GM12891 (cell line): ENCODE measurements around the gene NACC2.

Source experiments
- POLR2A ChIP-seq: IDR thresholded peaks from 2 replicates; pipeline ENCODE4 v1.6.1; 2011; ENCODE audit warnings: low read depth, low read length, control low read depth
- POLR2AphosphoS5 ChIP-seq: IDR thresholded peaks from 2 replicates; pipeline ENCODE4 v1.6.1; 2011; ENCODE audit warnings: low read depth, low read length, control low read depth
- POU2F2 ChIP-seq: IDR thresholded peaks from 2 replicates; pipeline ENCODE4 v1.6.1; 2011; ENCODE audit warnings: low read depth, mild to moderate bottlenecking, control low read depth, low read length, moderate library complexity
- SPI1 ChIP-seq: IDR thresholded peaks from 2 replicates; pipeline ENCODE4 v1.6.1; 2011; ENCODE audit warnings: low read depth, low read length, control low read depth
- TAF1 ChIP-seq: IDR thresholded peaks from 2 replicates; pipeline ENCODE4 v1.6.1; 2011; ENCODE audit warnings: low read depth, low read length, control low read depth

GRCh38 chr9:136058084-136058483 lies 37.0 kb downstream of the NACC2 start:
- TF ChIP-seq POLR2AphosphoS5 (no peak), POLR2A (no peak), SPI1 (no peak), POU2F2 (no peak), TAF1 (no peak)
